Hematopoietic multipotent progenitor cell treated with erythropoietin and hydrocortisone succinate and interleukin-3 and kit ligand, for 8 days (in vitro differentiated cells): Measurements from ENCODE around the gene SUMF1.

Source experiments
- DNase-seq: peaks from one replicate; pipeline ENCODE4 v3.0.0-alpha.2; 2015

Gene SUMF1

GRCh38 chr3:4411236-4411635, 55.8 kb downstream of the SUMF1 start:
- no peak for DNase-seq

- DNase-seq, result no peak
These were observed 56.5 kb downstream of the SUMF1 start for GRCh38 chr3:4410606-4411005.

GRCh38 chr3:4409971-4410573, 57.0 kb downstream of the SUMF1 start:
- DNase-seq, result no peak

GRCh38 chr3:4409415-4409814, 57.7 kb downstream of the SUMF1 start:
- DNase-seq, result peak; percentile 87

- DNase-seq, result peak; percentile 33
These were observed 58.1 kb downstream of the SUMF1 start for GRCh38 chr3:4408958-4409357.

- DNase-seq, result no peak
These were observed 59.1 kb downstream of the SUMF1 start for GRCh38 chr3:4407941-4408340.

GRCh38 chr3:4406746-4407568, 60.1 kb downstream of the SUMF1 start:
- DNase-seq, result no peak

- no peak for DNase-seq
These were observed 62.2 kb downstream of the SUMF1 start for GRCh38 chr3:4404881-4405280.

- no peak for DNase-seq
These were observed 65.6 kb downstream of the SUMF1 start for GRCh38 chr3:4401441-4401840.

GRCh38 chr3:4399476-4399875, 67.6 kb downstream of the SUMF1 start:
- no peak for DNase-seq

- no peak for DNase-seq
These were observed 68.2 kb downstream of the SUMF1 start for GRCh38 chr3:4398941-4399245.

GRCh38 chr3:4398120-4398940, 68.7 kb downstream of the SUMF1 start:
- DNase-seq, result no peak

GRCh38 chr3:4397466-4397865, 69.6 kb downstream of the SUMF1 start:
- DNase-seq, result no peak

- DNase-seq, result no peak
These were observed 70.5 kb downstream of the SUMF1 start for GRCh38 chr3:4396542-4396941.

- no peak for DNase-seq
These were observed 71.1 kb downstream of the SUMF1 start for GRCh38 chr3:4396006-4396405.

- no peak for DNase-seq
These were observed 71.6 kb downstream of the SUMF1 start for GRCh38 chr3:4395448-4395847.

- no peak for DNase-seq
These were observed 72.5 kb downstream of the SUMF1 start for GRCh38 chr3:4394567-4394966.

GRCh38 chr3:4394048-4394447, 73.0 kb downstream of the SUMF1 start:
- no peak for DNase-seq

GRCh38 chr3:4392992-4393391, 74.1 kb downstream of the SUMF1 start:
- DNase-seq, result no peak

- DNase-seq, result no peak
These were observed 79.6 kb downstream of the SUMF1 start for GRCh38 chr3:4387210-4388204.

- no peak for DNase-seq
These were observed 81.9 kb downstream of the SUMF1 start for GRCh38 chr3:4385201-4385600.

GRCh38 chr3:4380013-4380412, 87.1 kb downstream of the SUMF1 start:
- no peak for DNase-seq

GRCh38 chr3:4376499-4376898, 90.6 kb downstream of the SUMF1 start:
- no peak for DNase-seq
